HG02588 (cell line): ENCODE measurements around the gene GTPBP1.

ENCODE experiments used
- ATAC-seq: cut with Tn5 transposase; IDR thresholded peaks from one replicate; pipeline ENCODE4 v1.9.1; 2021; ENCODE audit warnings: mild to moderate bottlenecking, moderate library complexity; ENCODE audit not compliant: unreplicated experiment

GTPBP1 gene

GRCh38 chr22:38782402-38783094, 76.8 kb downstream of the GTPBP1 start:
- no peak for ATAC-seq
